Esophagus (tissue), 2 donors: ENCODE results near the gene BEST4. TPM values are rescaled to one million over a fixed set of nuclear protein-coding genes. Genes with fewer than 3 reads are reported as not detected.

Experiments
- polyA plus RNA-seq, 2 donors: library from polyadenylated mRNA; stranded (reverse); fragments of 200-250 nt; gene quantifications; one replicate each; pipeline ENCODE4 v1.2.3, GENCODE V29; 2013
- donor health status: healthy with polysubstance abuse.
- donor health status: Bipolar disorder and iron deficiency.

Gene BEST4
- polyA plus RNA-seq, 2 donors, result 0.11 to 0.26 TPM

Other genes with a start within 250 kb of the BEST4 start
- 1 to 10 TPM; 3.5 to 5.0 TPM for gene TMEM53, start 113.7 kb downstream of the BEST4 start, polyA plus RNA-seq
- 1 to 10 TPM in 1 of 2 donors, under 1 TPM in 1; 0.71 to 1.1 TPM for gene ARMH1, start 113.5 kb downstream of the BEST4 start, polyA plus RNA-seq
- not detected for gene RNU5D-1, start 57.0 kb downstream of the BEST4 start, polyA plus RNA-seq
- gene KIF2C, start 48.3 kb downstream of the BEST4 start, polyA plus RNA-seq, result 1 to 10 TPM; 4.5 to 9.4 TPM
- gene RPS8, start 12.6 kb downstream of the BEST4 start, polyA plus RNA-seq, result 1,000 to 10,000 TPM; 2,523 to 3,063 TPM
- 10 to 100 TPM; 23.1 to 58.1 TPM for gene PLK3, start 12.2 kb upstream of the BEST4 start, polyA plus RNA-seq
- gene DYNLT4, start 19.2 kb upstream of the BEST4 start, polyA plus RNA-seq, result under 1 TPM; 0.14 to 0.26 TPM
- gene BTBD19, start 20.4 kb upstream of the BEST4 start, polyA plus RNA-seq, result 1 to 10 TPM; 1.3 to 8.0 TPM
- under 1 TPM; 0.34 to 0.71 TPM for gene PTCH2, start 55.1 kb upstream of the BEST4 start, polyA plus RNA-seq
- gene EIF2B3, start 198.4 kb upstream of the BEST4 start, polyA plus RNA-seq, result 10 to 100 TPM in 1 of 2 donors, 1 to 10 TPM in 1; 8.3 to 19.1 TPM
- gene HECTD3, start 223.2 kb upstream of the BEST4 start, polyA plus RNA-seq, result 10 to 100 TPM; 25.1 to 38.6 TPM
- 10 to 100 TPM; 38.9 to 58.3 TPM for gene UROD, start 224.1 kb upstream of the BEST4 start, polyA plus RNA-seq